Naive thymus-derived CD8-positive, alpha-beta T cell (primary cell): ENCODE results near the gene RAP1GAP2. TPM values are rescaled to one million over a fixed set of nuclear protein-coding genes. Genes with fewer than 3 reads are reported as not detected.

Source experiments
- ATAC-seq, 2 donors: fragments of 150-1000 bp; cut with Tn5 transposase in 1 of 2; sonication (Bioruptor Pico), chemical (Tn5 transposase) in 1 of 2; 1 replicate in 1 of 2; 2 replicates in 1 of 2; pipeline ENCODE4 v1.10.0; 2021; ENCODE audit warnings: mild to moderate bottlenecking in 2 of 2, moderate library complexity in 2 of 2
- POLR2A ChIA-PET: fragments of 350-600 bp; sonication (Branson Sonifier 250); formaldehyde crosslinking; loops from one replicate; lab custom pipeline; 2021; ENCODE audit warnings: antibody characterized with exemption; lab: Charles Lee
- DNase-seq, 10 donors: peaks; one replicate each; pipeline versions ENCODE4 v3.0.0 to v3.0.0-alpha.2; 2020 to 2022
- H3K27ac Mint-ChIP-seq, 10 donors: one replicate each; pipeline ENCODE4 v1.8.0; 2020 to 2022; ENCODE audit warnings: mild to moderate bottlenecking in 10 of 10, mixed read lengths in 10 of 10, moderate library complexity in 4 of 10, inconsistent platforms in 1 of 10
- H3K27me3 Mint-ChIP-seq, 5 donors: one replicate each; pipeline ENCODE4 v1.8.0; 2021 to 2022; ENCODE audit warnings: mixed read lengths in 5 of 5
- H3K36me3 Mint-ChIP-seq, 3 donors: one replicate each; pipeline ENCODE4 v1.8.0; 2020 to 2022; ENCODE audit warnings: mixed read lengths in 3 of 3, mild to moderate bottlenecking in 2 of 3, inconsistent platforms in 1 of 3
- H3K4me1 Mint-ChIP-seq, 4 donors: one replicate each; pipeline ENCODE4 v1.8.0; 2021 to 2022; ENCODE audit warnings: mixed read lengths in 4 of 4
- H3K4me3 Mint-ChIP-seq, 10 donors: one replicate each; pipeline ENCODE4 v1.8.0; 2020 to 2022; ENCODE audit warnings: mild to moderate bottlenecking in 10 of 10, mixed read lengths in 10 of 10, moderate library complexity in 6 of 10, inconsistent platforms in 1 of 10
- H3K9me3 Mint-ChIP-seq, 9 donors: one replicate each; pipeline ENCODE4 v1.8.0; 2020 to 2022; ENCODE audit warnings: mixed read lengths in 9 of 9, mild to moderate bottlenecking in 3 of 9, inconsistent platforms in 1 of 9, moderate library complexity in 1 of 9
- polyA plus RNA-seq, 3 donors: library from polyadenylated mRNA; unstranded; fragments of 300-500 nt; fragmentation: Illumina TruSeq; gene quantifications; one replicate each; pipeline ENCODE4 v1.2.3, GENCODE V29; 2021
- total RNA-seq, 8 experiments: library from RNA in 2 of 8; stranded (reverse) in 2 of 8; gene quantifications; one replicate each; pipeline ENCODE4 v1.2.3 and lab custom pipeline; 2021 to 2026

Gene RAP1GAP2
- total RNA-seq (1 to 10 TPM in 1 of 2 experiments, under 1 TPM in 1; 0.44 to 1.3 TPM), polyA plus RNA-seq (1 to 10 TPM in 2 of 3 donors, under 1 TPM in 1; 0.78 to 1.6 (median 1.4) TPM), total RNA-seq (lab: John Stamatoyannopoulos, UW) (0.13 to 32.5 (median 0.44) reads per million in 6 experiments)

- peak; percentile 32 to 84 (median 62) for DNase-seq
- H3K4me3 Mint-ChIP-seq, result peak within 1 kb of the TSS; percentile 70 to 96 (median 87)
- peak within 1 kb of the TSS; percentile 36 to 88 (median 78) for H3K27ac Mint-ChIP-seq
- ATAC-seq, result peak; percentile 83 to 91
- POLR2A ChIA-PET, result interaction anchor here (1.0 to 5.2 kb wide), 3 partner anchors 11 to 18 kb away, joined by 3 to 40 read pairs (median 5); no protein-coding TSS in a partner anchor
- H3K9me3 Mint-ChIP-seq, result no peaks in the 10 kb centered on the region
- peaks cover 0 to 3% (median under 1%) of the 10 kb centered on the region in 5 donors for H3K27me3 Mint-ChIP-seq
- peaks cover 44 to 84% (median 78%) of the 10 kb centered on the region in 4 donors for H3K4me1 Mint-ChIP-seq
- peaks cover 0 to 5% (median 0%) of the 10 kb centered on the region in 3 donors for H3K36me3 Mint-ChIP-seq
These were observed at the start of gene RAP1GAP2 for GRCh38 chr17:2796164-2797125. RAP1GAP2 (plus strand) TSS chr17:2796438; CDS start chr17:2796528, 90 bp downstream.

- peaks cover 0 to 1% (median 0%) of the 10 kb centered on the region in 4 donors for H3K4me1 Mint-ChIP-seq
- peaks cover 0 to 9% (median 0%) of the 10 kb centered on the region in 9 donors for H3K9me3 Mint-ChIP-seq
- DNase-seq, result no peak
- peaks cover 0 to 4% (median 3%) of the 10 kb centered on the region in 3 donors for H3K36me3 Mint-ChIP-seq
- POLR2A ChIA-PET, result no interaction called here
- H3K4me3 Mint-ChIP-seq, result no peak within 1 kb of the TSS
- H3K27ac Mint-ChIP-seq, result no peak within 1 kb of the TSS
- ATAC-seq, result no peak
- H3K27me3 Mint-ChIP-seq, result peaks cover 23 to 73% (median 42%) of the 10 kb centered on the region in 5 donors
These were observed 47.0 kb upstream of the RAP1GAP2 start, which contains the start of gene CCDC92B for GRCh38 chr17:2749058-2749783. CCDC92B (minus strand) TSS chr17:2749652; CDS start chr17:2735145, 14,507 bp downstream.

- POLR2A ChIA-PET, result no interaction called here
- H3K27me3 Mint-ChIP-seq, result peaks cover 19 to 73% (median 41%) of the 10 kb centered on the region in 5 donors
- peaks cover 0 to 9% (median 0%) of the 10 kb centered on the region in 9 donors for H3K9me3 Mint-ChIP-seq
- peaks cover 0 to 4% (median under 1%) of the 10 kb centered on the region in 4 donors for H3K4me1 Mint-ChIP-seq
- ATAC-seq, result peak; percentile 98 to 100
- H3K27ac Mint-ChIP-seq, result no peak overlapping the region
- no peak overlapping the region for H3K4me3 Mint-ChIP-seq
- DNase-seq, result peak; percentile 49 to 81 (median 72)
- peaks cover 0 to 4% (median 3%) of the 10 kb centered on the region in 3 donors for H3K36me3 Mint-ChIP-seq
These were observed 46.5 kb upstream of the RAP1GAP2 start for GRCh38 chr17:2749784-2750181.

GRCh38 chr17:2750721-2751120 lies 45.5 kb upstream of the RAP1GAP2 start:
- ATAC-seq (no peak), DNase-seq (no peak)
- no peak overlapping the region for H3K27ac Mint-ChIP-seq
- H3K4me1 Mint-ChIP-seq, result peaks cover 0 to 7% (median 2%) of the 10 kb centered on the region in 4 donors
- H3K9me3 Mint-ChIP-seq, result peaks cover 0 to 9% (median 0%) of the 10 kb centered on the region in 9 donors
- POLR2A ChIA-PET, result no interaction called here
- peaks cover 0 to 4% (median 3%) of the 10 kb centered on the region in 3 donors for H3K36me3 Mint-ChIP-seq
- H3K27me3 Mint-ChIP-seq, result peaks cover 15 to 68% (median 34%) of the 10 kb centered on the region in 5 donors
- H3K4me3 Mint-ChIP-seq, result no peak overlapping the region

GRCh38 chr17:2751491-2751890 lies 44.7 kb upstream of the RAP1GAP2 start:
- POLR2A ChIA-PET, result no interaction called here
- peaks cover 0 to 4% (median 3%) of the 10 kb centered on the region in 3 donors for H3K36me3 Mint-ChIP-seq
- DNase-seq (no peak), ATAC-seq (no peak)
- peaks cover 0 to 9% (median 4%) of the 10 kb centered on the region in 4 donors for H3K4me1 Mint-ChIP-seq
- peaks cover 0 to 9% (median 0%) of the 10 kb centered on the region in 9 donors for H3K9me3 Mint-ChIP-seq
- H3K4me3 Mint-ChIP-seq, result no peak overlapping the region
- H3K27ac Mint-ChIP-seq, result no peak overlapping the region
- peaks cover 16 to 69% (median 35%) of the 10 kb centered on the region in 5 donors for H3K27me3 Mint-ChIP-seq

- DNase-seq (no peak), ATAC-seq (no peak)
- Mint-ChIP-seq H3K4me3 (peak overlapping the region in 7 of 10 donors; percentile 10 to 67 (median 37)), H3K27me3 (peaks cover 20 to 75% (median 37%) of the 10 kb centered on the region in 5 donors), H3K36me3 (peaks cover 2 to 4% (median 3%) of the 10 kb centered on the region in 3 donors), H3K9me3 (peaks cover 0 to 4% (median 0%) of the 10 kb centered on the region in 9 donors), H3K4me1 (peaks cover 0 to 12% (median 5%) of the 10 kb centered on the region in 4 donors), H3K27ac (no peak overlapping the region)
- POLR2A ChIA-PET, result interaction anchor here (1.0 kb wide), 1 partner anchor 31 kb away, joined by 3 read pairs; no protein-coding TSS in a partner anchor
These were observed 40.1 kb upstream of the RAP1GAP2 start for GRCh38 chr17:2755891-2756724.

- POLR2A ChIA-PET, result no interaction called here
- H3K27ac Mint-ChIP-seq, result no peak overlapping the region
- H3K9me3 Mint-ChIP-seq, result peaks cover 0 to 4% (median 0%) of the 10 kb centered on the region in 9 donors
- peaks cover 22 to 65% (median 37%) of the 10 kb centered on the region in 5 donors for H3K27me3 Mint-ChIP-seq
- H3K36me3 Mint-ChIP-seq, result peaks cover 2 to 4% (median 3%) of the 10 kb centered on the region in 3 donors
- no peak overlapping the region for H3K4me3 Mint-ChIP-seq
- ATAC-seq (no peak), DNase-seq (no peak)
- H3K4me1 Mint-ChIP-seq, result peaks cover 0 to 12% (median 5%) of the 10 kb centered on the region in 4 donors
These were observed 37.4 kb upstream of the RAP1GAP2 start for GRCh38 chr17:2758870-2759269.

GRCh38 chr17:2770129-2770528 lies 26.1 kb upstream of the RAP1GAP2 start:
- H3K27ac Mint-ChIP-seq, result no peak overlapping the region
- peaks cover 0 to 4% (median 1%) of the 10 kb centered on the region in 4 donors for H3K4me1 Mint-ChIP-seq
- POLR2A ChIA-PET, result no interaction called here
- DNase-seq (no peak), ATAC-seq (no peak)
- H3K9me3 Mint-ChIP-seq, result no peaks in the 10 kb centered on the region
- no peaks in the 10 kb centered on the region for H3K36me3 Mint-ChIP-seq
- peaks cover 13 to 41% (median 20%) of the 10 kb centered on the region in 5 donors for H3K27me3 Mint-ChIP-seq
- H3K4me3 Mint-ChIP-seq, result no peak overlapping the region

GRCh38 chr17:2775206-2775605 lies 21.0 kb upstream of the RAP1GAP2 start:
- H3K36me3 Mint-ChIP-seq, result no peaks in the 10 kb centered on the region
- no peak for DNase-seq
- no peak overlapping the region for H3K27ac Mint-ChIP-seq
- peak overlapping the region in 7 of 10 donors; percentile 42 to 67 (median 59) for H3K4me3 Mint-ChIP-seq
- no peaks in the 10 kb centered on the region for H3K9me3 Mint-ChIP-seq
- H3K4me1 Mint-ChIP-seq, result peaks cover 6 to 16% (median 10%) of the 10 kb centered on the region in 4 donors
- peaks cover 24 to 60% (median 32%) of the 10 kb centered on the region in 5 donors for H3K27me3 Mint-ChIP-seq
- ATAC-seq, result no peak
- POLR2A ChIA-PET, result no interaction called here

GRCh38 chr17:2776589-2777241 lies 19.5 kb upstream of the RAP1GAP2 start:
- H3K9me3 Mint-ChIP-seq, result no peaks in the 10 kb centered on the region
- DNase-seq (no peak), ATAC-seq (peak; percentile 52 to 74)
- peaks cover 26 to 60% (median 35%) of the 10 kb centered on the region in 5 donors for H3K27me3 Mint-ChIP-seq
- peaks cover 6 to 16% (median 10%) of the 10 kb centered on the region in 4 donors for H3K4me1 Mint-ChIP-seq
- peak overlapping the region in 2 of 10 donors; percentile 29 to 55 for H3K27ac Mint-ChIP-seq
- H3K36me3 Mint-ChIP-seq, result no peaks in the 10 kb centered on the region
- peak overlapping the region; percentile 26 to 74 (median 54) for H3K4me3 Mint-ChIP-seq
- POLR2A ChIA-PET, result interaction anchor here (0.6 kb wide), 1 partner anchor 9 kb away, joined by 5 read pairs; no protein-coding TSS in a partner anchor
